OCI-LY7 (cell line): ENCODE data around the gene APOF.

Experiments used
- CTCF ChIP-seq: fragments of 200-600 bp; sonication (generic); conservative IDR thresholded peaks from 2 replicates; pipeline ENCODE4 v1.5.1; 2014; ENCODE audit warnings: mild to moderate bottlenecking, antibody characterized with exemption, low read length, moderate library complexity, mixed read lengths
- EZH2phosphoT487 ChIP-seq: fragments of 200-600 bp; sonication (generic); IDR thresholded peaks from 2 replicates; pipeline ENCODE4 v1.6.1; 2018; ENCODE audit warnings: low read depth, borderline replicate concordance, mild to moderate bottlenecking, mixed run types, antibody characterized with exemption, low read length, moderate library complexity, mixed read lengths

GRCh38 chr12:56334490-56334793 lies 28.2 kb downstream of the APOF start:
- TF ChIP-seq CTCF (no peak; the same call in 1 of the 2 replicates), EZH2phosphoT487 (no peak)
